ENCODE measurements around the gene CDK15.

Gene CDK15

DNA sequence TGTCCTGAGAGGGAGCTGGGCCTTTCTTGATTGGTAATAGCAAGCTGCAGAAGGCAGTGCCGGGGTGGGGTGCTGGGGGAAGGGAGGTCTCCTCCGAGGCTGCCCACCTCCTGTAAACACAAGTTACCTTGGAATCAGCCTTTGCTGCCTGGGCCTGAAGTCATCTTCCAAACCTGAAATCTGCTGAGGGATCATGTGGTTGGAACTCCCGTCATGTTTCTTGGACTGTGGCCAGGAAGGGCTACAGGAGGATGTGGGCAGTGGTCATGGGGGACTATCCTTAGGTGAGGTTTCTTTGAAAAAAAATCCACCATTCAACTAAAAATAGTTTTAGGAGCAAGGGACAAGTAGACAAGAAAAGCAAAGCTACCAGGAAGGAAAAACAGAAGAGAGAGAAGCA, 74.2 kb downstream of the CDK15 start:
- no peak for DNase-seq

GRCh38 chr2:201880993-201881611, 74.8 kb downstream of the CDK15 start:
- no peak for DNase-seq

GRCh38 chr2:201881741-201882140, 75.4 kb downstream of the CDK15 start:
- DNase-seq: no peak

DNA sequence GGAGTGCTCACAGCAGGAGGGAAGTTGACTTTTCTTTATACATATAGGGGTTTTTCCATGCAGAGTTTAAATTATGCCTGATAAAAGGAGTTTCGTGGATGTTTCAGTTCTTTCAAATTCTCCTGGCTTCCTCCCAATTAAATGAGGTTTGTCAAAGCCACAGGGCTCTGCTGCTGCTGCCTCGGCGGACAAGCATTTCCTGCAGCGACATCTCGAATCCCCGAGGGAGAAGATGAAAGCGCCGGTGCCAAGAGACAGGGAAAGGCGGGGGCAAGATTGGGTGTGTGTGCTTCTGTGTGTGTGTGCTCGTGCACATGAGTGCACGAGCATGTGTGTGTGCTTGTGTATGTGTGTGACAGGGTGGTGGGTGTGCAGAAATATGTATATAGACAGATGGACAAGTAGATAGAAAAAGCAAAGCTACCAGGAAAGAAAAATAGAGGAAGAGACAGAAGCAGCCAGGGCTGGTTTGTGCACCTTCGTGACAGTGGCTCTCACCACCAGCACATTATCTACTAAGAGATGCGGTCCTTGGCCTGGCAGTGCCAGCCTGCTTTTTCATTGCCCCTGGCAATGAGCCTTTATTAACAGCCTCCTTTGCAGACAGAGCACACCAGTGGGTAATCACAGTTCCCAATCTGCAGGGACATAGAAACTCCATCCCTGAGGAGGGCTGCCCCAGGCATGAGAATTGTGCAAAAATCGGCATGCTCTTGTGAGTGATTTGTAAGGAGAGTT, 76.2 kb downstream of the CDK15 start:
- DNase-seq: no peak

DNA sequence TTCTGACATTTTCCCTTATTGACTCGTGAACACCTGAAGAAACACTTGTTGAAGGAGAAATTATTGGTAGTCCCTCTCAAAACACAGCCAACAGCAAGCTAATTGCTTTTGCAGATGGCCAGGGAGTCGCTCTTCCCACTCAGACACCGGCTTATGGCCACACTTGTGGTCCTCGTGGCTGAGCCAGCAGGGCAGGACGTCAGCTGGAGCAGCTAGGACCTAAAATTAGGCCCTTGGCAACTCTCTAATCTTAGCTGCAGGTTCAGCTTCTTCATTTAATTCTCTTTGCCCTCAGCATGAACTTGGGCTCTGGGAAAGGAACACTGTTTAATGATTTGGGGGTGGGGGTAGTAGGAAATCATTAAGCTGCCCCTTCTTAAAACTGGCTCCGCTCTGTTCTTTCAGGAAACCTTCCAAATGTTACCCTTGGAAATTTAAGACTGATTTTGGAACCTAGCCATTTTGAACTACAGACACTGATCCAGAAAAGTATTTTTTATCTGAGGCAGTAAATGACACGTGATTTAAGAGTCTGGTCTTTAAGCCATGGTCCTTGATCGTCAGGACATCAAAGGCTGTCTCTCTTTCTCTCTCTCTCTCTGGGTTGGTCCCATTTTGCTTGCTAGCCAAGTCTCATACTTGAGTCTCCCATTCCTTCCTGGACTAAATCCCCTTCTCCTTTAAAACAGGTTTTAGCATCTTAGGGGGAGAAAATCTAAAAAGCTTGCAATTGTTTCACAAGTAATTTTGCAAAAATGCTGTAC, 77.5 kb downstream of the CDK15 start:
- no peak for DNase-seq

DNA sequence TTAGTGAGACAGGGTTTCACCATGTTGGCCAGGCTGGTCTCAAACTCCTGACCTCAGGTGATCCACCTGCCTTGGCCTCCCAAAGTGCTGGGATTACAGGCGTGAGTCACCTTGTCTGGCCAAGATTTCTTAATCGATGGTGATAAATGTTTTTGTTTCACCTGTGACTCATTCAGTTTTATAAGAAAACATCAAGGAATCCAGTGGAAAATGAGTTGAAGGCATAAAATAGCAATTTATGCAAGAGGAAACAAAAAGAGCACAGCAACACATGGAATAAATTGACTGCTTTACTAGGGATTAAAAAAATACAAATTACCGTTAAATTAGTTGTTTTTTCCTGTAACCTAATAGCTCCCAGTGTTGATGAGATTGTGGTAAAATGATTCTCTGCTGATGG, 80.2 kb downstream of the CDK15 start:
- no peak for DNase-seq

GRCh38 chr2:201887773-201888425, 81.6 kb downstream of the CDK15 start:
- DNase-seq: no peak

DNA sequence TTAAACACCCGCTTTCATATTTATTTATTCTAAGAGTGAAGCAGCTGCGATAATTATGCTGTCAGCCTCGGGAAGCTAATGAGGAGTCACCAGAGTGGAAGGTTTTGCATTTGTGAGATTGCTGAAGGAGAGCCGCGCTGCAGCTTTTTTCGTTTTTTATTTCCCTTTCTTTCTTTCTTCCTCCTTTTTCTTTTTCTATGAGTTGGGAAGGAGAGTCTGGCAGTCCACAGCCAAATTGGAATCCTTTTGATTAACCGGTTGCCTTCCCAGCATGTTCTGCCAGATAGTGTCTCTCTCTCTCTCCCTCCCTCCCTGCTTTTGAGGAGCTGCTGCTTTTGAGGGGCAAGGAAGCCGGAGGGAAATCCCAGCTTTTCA, 82.1 kb downstream of the CDK15 start:
- no peak for DNase-seq

GRCh38 chr2:201890453-201890852, 84.1 kb downstream of the CDK15 start:
- no peak for DNase-seq

GRCh38 chr2:201891676-201892075, 85.3 kb downstream of the CDK15 start:
- DNase-seq: no peak

GRCh38 chr2:201892516-201892915, 86.2 kb downstream of the CDK15 start:
- no peak for DNase-seq

DNA sequence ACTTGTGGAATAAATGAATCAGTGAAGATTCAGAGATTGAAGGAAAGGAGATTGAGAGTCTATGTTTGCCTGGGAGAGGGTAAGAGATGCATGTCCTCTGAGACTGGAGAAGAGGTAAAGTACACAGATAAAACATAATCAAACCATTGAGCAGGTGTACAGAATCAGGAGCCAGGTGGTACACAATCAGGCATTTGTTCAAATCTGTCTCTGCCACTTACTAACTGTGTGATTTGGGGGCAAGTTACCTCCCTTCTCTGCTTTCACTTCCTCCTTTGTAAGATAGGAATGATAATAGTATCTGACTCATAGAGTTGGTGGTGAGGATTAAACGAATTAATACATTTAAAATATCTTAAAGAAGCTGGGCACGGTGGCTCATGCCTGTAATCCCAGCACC, 94.0 kb downstream of the CDK15 start:
- no peak for DNase-seq

DNA sequence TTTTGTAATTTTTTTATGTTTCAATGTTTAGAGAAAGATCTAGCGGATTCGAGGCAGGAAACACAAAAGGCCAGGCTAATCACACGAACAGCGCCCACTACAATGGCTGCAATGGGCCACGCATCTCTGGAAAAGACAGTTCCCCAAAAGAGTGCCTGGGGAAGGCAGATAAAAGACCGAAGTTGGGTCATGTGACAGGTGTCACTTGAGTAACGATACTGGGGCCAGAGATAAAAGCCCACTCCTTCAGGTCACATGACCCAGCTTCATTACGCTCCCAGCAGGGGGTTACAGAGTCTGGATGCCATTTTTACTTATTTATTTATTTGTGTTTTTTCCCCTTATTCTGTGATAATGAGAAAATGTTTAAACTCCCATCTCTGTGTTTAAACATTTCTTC, 95.4 kb downstream of the CDK15 start:
- no peak for DNase-seq

DNA sequence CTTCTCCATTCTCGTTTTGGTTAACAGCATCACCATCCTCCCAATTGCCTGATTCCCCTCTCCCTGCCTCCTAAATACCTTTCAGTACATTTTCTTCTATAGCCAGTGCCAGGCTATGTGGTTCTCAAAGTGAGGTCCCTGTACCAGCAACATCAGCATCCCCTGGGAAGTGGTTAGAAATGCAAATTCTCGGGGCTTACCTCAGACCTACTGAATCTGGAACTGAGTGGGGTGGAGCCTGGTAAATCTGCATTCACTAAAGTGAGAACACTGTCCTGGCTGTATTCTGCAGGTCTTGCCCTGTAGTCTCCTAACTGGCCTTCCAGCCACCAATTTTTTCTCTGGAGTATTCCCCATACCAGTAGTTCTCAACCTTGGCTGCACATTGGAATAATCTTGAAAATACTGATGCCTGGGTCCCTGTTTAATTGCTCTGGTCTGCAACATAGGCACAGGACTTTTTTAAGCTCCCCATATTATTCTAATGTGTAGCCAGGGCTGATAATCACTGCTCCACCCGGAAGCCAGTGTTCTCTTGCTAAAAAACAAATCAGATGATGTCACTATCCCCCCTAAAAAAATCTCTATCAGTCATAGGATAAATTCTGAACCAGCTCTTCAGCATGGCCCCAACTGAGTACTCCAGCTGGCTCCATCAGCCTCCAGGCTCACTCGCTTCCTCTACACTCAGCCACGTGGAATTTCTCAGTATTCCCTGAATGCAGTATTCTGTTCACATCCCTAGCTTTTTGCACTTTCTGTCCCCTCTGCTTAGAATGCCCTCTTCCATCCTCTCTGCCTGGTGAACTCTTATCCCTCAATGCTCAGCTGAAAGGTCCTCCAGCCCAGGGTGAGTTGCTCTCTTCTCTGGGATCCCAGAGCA, 98.4 kb downstream of the CDK15 start:
- no peak for DNase-seq

DNA sequence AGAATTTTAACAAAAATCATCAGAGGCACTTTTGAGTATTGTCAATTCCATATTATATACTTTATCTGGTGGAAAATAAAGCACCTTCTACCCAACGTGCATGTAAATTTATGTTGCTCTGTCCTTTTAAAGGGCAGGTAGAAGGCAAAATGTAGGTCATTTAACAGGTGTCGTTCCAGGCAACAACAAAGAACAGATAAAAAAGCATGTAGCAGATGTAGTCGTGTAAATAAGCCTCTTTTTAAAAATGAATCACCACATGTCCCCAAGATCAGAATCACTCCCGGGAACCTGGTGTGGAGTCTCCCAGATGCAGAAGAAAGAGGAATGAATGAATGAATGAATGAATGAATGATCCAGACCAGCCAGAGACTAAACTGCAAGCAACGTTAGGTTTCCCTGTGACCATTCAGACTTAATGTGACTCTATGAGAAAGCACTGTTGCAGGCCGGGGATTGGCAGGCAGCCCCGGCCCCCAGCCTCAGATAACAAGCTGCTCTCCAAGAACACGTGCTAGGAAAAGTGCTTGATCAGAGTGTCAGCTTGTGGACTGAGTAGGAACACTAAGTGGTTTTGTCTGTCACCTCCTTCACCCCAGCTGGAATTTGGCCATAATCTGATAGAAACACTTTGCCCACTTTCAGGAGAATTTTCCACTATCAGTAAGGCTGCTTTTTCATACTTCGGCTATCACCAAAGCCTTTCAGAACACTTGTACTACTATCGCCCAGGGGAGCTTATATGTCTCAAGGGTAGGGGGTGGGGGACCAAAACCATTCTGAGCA, 100.6 kb downstream of the CDK15 start:
- no peak for DNase-seq

DNA sequence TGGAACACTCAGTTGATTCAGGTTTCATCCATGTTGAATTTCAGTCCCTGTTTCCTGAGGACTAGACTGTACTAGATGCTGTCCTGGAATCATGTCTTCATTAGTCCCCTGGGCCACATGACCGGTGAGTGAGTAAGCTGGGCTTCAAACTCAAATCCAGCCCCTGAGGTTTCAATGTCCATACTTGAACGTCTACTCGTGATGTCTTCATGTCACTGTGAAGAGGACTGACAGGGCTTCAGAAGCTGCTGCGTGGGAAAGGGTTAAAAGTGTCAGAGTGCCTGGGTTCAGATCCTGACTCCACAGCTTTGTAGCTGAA, 101.2 kb downstream of the CDK15 start:
- DNase-seq: no peak

- DNase-seq: no peak
These were observed 102.6 kb downstream of the CDK15 start for GRCh38 chr2:201908901-201909300.

- no peak for DNase-seq
These were observed 103.0 kb downstream of the CDK15 start for GRCh38 chr2:201909348-201909747.

DNA sequence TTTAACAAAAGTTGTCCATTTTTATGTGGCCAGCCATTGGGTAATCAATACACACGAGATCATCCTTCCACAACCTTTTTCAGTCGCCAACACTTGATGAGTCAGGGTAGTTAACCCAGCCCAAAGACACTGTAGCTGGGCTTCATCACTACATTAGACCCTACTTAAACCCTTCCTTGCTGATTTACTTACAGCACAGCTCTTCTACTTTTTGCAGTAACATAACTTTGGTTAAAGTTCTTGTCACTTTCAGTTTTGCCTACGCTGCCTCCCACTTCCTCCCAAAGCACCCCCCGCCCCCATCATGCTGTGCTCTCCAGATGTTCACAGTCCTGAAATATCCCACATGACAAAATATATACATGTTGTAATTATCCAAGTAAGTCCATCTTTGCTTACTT, 103.6 kb downstream of the CDK15 start:
- DNase-seq: no peak

GRCh38 chr2:201911372-201911771, 105.0 kb downstream of the CDK15 start:
- no peak for DNase-seq

DNA sequence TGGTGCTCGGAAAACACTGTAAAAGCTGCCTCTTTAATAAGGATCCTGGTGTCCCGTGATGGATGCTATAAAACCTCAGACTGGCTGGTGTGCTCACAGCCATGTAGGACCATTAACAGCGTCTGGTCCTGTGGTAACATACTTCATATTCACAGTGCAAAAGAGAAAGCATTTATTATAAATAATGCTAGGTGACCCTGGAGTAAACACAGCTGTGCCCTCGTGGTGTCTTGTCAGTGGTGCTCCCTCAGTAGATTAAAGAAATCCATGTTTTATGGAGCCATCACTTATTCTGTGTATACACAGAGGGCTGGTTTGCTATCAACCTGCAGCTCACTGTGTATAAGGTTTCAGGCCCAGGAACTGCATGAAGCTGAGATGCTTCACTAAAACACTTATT, 106.9 kb downstream of the CDK15 start:
- no peak for DNase-seq

- DNase-seq: no peak
These were observed 109.1 kb downstream of the CDK15 start for GRCh38 chr2:201915446-201915845.

All from activated T-cell treated with anti-CD3 and anti-CD28 coated beads for 4 hours (primary cell).